DND-41 (cell line): ENCODE measurements around the gene WNT7B.

Experiments
- ATAC-seq: fragments of 200-7000 bp; cut with Tn5 transposase; 3 replicates; pipeline ENCODE4 v1.9.1; 2021; ENCODE audit warnings: low read depth; ENCODE audit not compliant: insufficient read depth
- DNase-seq: peaks from one replicate; pipeline ENCODE4 v3.0.0-alpha.2; 2020
- H2AFZ ChIP-seq: 2 replicates; pipeline ENCODE4 v1.6.0; 2012; ENCODE audit warnings: low read depth, low read length
- H3K27ac ChIP-seq: 2 replicates; pipeline ENCODE4 v1.5.1; 2012; ENCODE audit warnings: low read length, inconsistent platforms
- H3K27me3 ChIP-seq: fragments of 200-600 bp; sonication (generic); 2 replicates; pipeline ENCODE4 v1.6.0; 2012; ENCODE audit warnings: low read length, mild to moderate bottlenecking, inconsistent platforms; ENCODE audit not compliant: insufficient read depth, poor library complexity
- H3K36me3 ChIP-seq: 2 replicates; pipeline ENCODE4 v1.5.1; 2012; ENCODE audit warnings: low read length, inconsistent platforms; ENCODE audit not compliant: insufficient read depth
- H3K4me1 ChIP-seq: 2 replicates; pipeline ENCODE4 v1.5.1; 2012; ENCODE audit warnings: mild to moderate bottlenecking, low read length; ENCODE audit not compliant: insufficient read depth
- H3K4me2 ChIP-seq: 2 replicates; pipeline ENCODE4 v1.6.0; 2012; ENCODE audit warnings: mild to moderate bottlenecking, moderate library complexity, low read length, inconsistent platforms; ENCODE audit not compliant: insufficient read depth
- H3K4me3 ChIP-seq, 2 experiments: fragments of 200-600 bp in 1 of 2; shearing (Covaris generic) in 1 of 2; 2 replicates each; pipeline ENCODE4 v1.5.1; 2012 to 2016; ENCODE audit warnings: inconsistent platforms in 2 of 2, low read length in 2 of 2, mild to moderate bottlenecking in 2 of 2, low read depth in 1 of 2, moderate library complexity in 1 of 2
- H3K79me2 ChIP-seq: 2 replicates; pipeline ENCODE4 v1.6.0; 2012; ENCODE audit warnings: low read length, inconsistent platforms; ENCODE audit not compliant: insufficient read depth
- H3K9ac ChIP-seq: 2 replicates; pipeline ENCODE4 v1.6.0; 2012; ENCODE audit warnings: low read depth, mild to moderate bottlenecking, inconsistent platforms, low read length, moderate library complexity
- H3K9me3 ChIP-seq: 2 replicates; pipeline ENCODE4 v1.5.1; 2012; ENCODE audit warnings: low read length, moderate library complexity, mild to moderate bottlenecking, inconsistent platforms; ENCODE audit not compliant: insufficient read depth, severe bottlenecking
- H4K20me1 ChIP-seq: 2 replicates; pipeline ENCODE4 v1.6.0; 2012; ENCODE audit warnings: low read length; ENCODE audit not compliant: insufficient read depth
- EZH2 ChIP-seq: IDR thresholded peaks from 3 replicates; pipeline ENCODE4 v1.6.1; 2012; ENCODE audit warnings: borderline replicate concordance, low read depth, mild to moderate bottlenecking, moderate library complexity, low read length, inconsistent platforms; ENCODE audit not compliant: severe bottlenecking
- TF ChIP-seq, protein P1 (sequence below): IDR thresholded peaks from 2 replicates; pipeline ENCODE4 v1.5.1; 2012; ENCODE audit warnings: borderline replicate concordance, low read length, moderate library complexity, mild to moderate bottlenecking; ENCODE audit not compliant: poor library complexity, severe bottlenecking; ENCODE audit errors: extremely low read depth

WNT7B gene

DNA sequence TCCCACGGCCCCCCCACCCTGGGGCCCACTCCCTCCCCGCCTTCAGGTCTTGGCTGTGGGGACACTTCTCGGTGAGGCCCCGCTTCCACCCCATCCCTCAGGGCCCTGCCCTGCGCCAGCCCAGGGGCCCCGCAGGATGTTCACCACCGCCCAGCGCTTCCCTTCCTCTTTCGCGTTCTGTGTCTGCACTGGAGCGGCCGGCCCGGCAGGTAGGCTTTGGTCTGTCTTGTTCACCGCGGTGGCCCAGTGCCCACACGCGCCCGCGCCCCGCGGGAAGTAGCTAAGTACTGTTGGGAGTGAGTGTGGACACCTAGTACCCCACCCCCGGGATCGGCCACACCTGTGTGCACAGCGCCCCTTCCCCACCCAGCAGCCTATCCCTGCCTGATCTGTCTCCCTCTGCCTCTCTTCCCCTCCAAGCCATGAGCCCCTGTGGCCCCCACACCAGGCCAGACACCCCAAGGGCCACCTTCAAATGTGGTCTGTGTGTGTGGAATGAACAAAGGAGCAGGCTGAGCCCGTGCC is 85.4 kb downstream of the WNT7B start:
- no peak for TF ChIP-seq EZH2
- TF ChIP-seq, protein P1, sequence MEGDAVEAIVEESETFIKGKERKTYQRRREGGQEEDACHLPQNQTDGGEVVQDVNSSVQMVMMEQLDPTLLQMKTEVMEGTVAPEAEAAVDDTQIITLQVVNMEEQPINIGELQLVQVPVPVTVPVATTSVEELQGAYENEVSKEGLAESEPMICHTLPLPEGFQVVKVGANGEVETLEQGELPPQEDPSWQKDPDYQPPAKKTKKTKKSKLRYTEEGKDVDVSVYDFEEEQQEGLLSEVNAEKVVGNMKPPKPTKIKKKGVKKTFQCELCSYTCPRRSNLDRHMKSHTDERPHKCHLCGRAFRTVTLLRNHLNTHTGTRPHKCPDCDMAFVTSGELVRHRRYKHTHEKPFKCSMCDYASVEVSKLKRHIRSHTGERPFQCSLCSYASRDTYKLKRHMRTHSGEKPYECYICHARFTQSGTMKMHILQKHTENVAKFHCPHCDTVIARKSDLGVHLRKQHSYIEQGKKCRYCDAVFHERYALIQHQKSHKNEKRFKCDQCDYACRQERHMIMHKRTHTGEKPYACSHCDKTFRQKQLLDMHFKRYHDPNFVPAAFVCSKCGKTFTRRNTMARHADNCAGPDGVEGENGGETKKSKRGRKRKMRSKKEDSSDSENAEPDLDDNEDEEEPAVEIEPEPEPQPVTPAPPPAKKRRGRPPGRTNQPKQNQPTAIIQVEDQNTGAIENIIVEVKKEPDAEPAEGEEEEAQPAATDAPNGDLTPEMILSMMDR, result no peak
- no peak overlapping the region for H3K27ac ChIP-seq
- H3K9me3 ChIP-seq, result no peaks in the 10 kb centered on the region
- no peak overlapping the region for H3K4me2 ChIP-seq
- ATAC-seq (no peak), DNase-seq (no peak)
- no peak overlapping the region for H2AFZ ChIP-seq
- no peaks in the 10 kb centered on the region for H3K4me1 ChIP-seq
- H3K36me3 ChIP-seq, result no peaks in the 10 kb centered on the region
- peaks cover 9% of the 10 kb centered on the region for H3K27me3 ChIP-seq
- H3K9ac ChIP-seq, result no peak overlapping the region
- no peaks in the 10 kb centered on the region for H4K20me1 ChIP-seq
- no peaks in the 10 kb centered on the region for H3K79me2 ChIP-seq
- H3K4me3 ChIP-seq, result no peak overlapping the region

DNA sequence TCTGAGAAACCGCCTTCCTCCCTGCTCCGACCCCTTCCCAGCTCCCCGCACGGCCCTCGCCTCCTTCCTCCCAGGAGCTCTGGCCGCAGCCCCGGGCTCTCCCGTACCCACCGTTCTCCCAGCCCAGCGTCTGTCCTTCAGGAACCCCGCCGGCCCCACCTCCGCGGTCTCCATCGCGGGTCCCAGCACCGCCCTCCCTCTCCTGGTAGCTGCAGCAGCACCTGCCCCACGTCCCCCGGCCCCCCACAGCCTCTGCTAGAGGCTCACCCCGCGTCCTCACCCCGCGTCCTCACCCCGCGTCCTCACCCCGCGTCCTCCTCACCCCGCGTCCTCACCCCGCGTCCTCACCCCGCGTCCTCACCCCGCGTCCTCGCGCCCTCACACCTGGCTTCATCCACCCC is 85.9 kb downstream of the WNT7B start:
- no peaks in the 10 kb centered on the region for H3K79me2 ChIP-seq
- TF ChIP-seq, protein P1, result no peak
- H3K4me2 ChIP-seq, result no peak overlapping the region
- H4K20me1 ChIP-seq, result no peaks in the 10 kb centered on the region
- no peak overlapping the region for H2AFZ ChIP-seq
- ATAC-seq (no peak), DNase-seq (no peak)
- H3K27me3 ChIP-seq, result peaks cover 8% of the 10 kb centered on the region
- H3K4me3 ChIP-seq, result no peak overlapping the region
- H3K4me1 ChIP-seq, result no peaks in the 10 kb centered on the region
- no peaks in the 10 kb centered on the region for H3K36me3 ChIP-seq
- H3K27ac ChIP-seq, result no peak overlapping the region
- H3K9ac ChIP-seq, result no peak overlapping the region
- no peaks in the 10 kb centered on the region for H3K9me3 ChIP-seq

- TF ChIP-seq EZH2, result no peak
- TF ChIP-seq, protein P1, result no peak
- Histone ChIP-seq H2AFZ (no peak overlapping the region), H3K4me2 (no peak overlapping the region), H3K79me2 (no peaks in the 10 kb centered on the region), H3K4me3 (no peak overlapping the region), H3K9me3 (no peaks in the 10 kb centered on the region), H3K4me1 (no peaks in the 10 kb centered on the region), H3K9ac (no peak overlapping the region), H3K27ac (no peak overlapping the region), H3K36me3 (no peaks in the 10 kb centered on the region), H3K27me3 (peaks cover under 1% of the 10 kb centered on the region), H4K20me1 (no peaks in the 10 kb centered on the region)
- ATAC-seq (no peak), DNase-seq (no peak)
These were observed 86.7 kb downstream of the WNT7B start for GRCh38 chr22:45890351-45890635.
